NCI-H460 (cell line): ENCODE measurements around the gene TRUB1. TPM values are rescaled to one million over a fixed set of nuclear protein-coding genes. Genes with fewer than 3 reads are reported as not detected.

Source experiments
- DNase-seq: peaks from one replicate; pipeline ENCODE4 v3.0.0-alpha.2; 2016; ENCODE audit warnings: low read depth; ENCODE audit errors: extremely low read depth
- small RNA-seq, 2 experiments: library from RNA; depleted of rRNA; stranded (forward); fragments of <200 nt; gene quantifications; one replicate each; pipeline ENCODE3, GENCODE V24; 2014
- total RNA-seq: library from RNA; depleted of rRNA; stranded (reverse); fragments of >200 nt; shearing (Covaris generic); gene quantifications from 2 replicates; pipeline ENCODE4 v1.2.3, GENCODE V29; 2014; rRNA removed

The TRUB1 gene
- total RNA-seq, 1 experiment from 2014 or later: 57.8 TPM

DNA sequence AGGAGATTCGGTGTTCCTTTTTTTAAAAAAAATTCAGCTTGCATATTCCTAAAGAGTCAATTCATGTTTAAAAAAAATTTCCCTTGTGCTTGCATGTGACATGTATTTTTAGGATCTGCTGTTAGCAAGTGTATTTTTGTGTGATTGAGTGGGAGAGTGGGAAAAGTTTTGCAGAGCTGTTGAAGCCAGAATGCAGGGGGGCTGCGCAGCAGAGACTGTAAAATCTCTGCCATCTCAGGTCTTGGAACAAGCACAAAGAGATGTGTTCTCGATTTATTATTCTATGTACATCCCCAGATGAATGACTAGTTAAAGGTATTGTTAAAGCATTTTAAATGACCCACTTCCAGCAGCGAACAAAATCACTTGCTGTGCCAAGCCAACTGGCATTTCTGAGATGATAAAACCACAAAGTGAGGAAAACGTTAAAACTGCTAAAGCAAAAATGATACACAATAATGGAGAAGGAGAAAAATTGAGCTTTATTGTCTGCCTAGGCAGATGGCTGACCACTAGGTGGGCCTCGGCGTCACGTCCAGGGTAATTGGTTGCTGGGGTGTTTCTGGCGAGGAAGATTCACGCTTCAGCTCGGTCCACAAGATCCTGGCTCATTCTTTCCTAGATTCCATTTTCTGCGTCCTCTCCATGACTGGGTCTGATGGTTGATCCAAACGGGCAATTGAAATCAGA, 88.2 kb downstream of the TRUB1 start:
- DNase-seq: no peak

DNA sequence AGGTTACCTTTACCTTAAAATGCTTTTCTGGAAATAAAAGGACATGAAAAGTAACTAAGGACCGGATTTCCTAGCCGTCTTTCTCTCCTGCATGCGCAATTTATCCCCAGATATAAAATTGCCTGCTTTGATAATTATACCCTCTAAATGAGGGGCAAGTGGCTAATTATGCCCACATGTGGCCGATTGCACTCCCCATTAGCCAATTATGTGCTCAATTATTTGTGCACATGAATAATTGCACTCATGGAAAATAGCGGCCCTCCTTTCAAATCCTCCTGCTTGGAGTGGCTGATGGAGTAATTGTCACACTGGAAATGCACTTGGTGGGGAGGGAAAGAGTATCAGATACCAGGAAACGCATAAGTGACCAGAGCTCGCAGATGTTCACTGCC, 88.7 kb downstream of the TRUB1 start:
- DNase-seq: no peak

Small RNA genes lying within 50 kb of the gene (small RNA-seq; reads per million reads assigned to genes)
- 0 to 0.02 reads per million in 2 experiments for gene RNU6-1121P

Other genes with a start within 250 kb of the TRUB1 start
- gene FHIP2A, start 116.4 kb upstream of the TRUB1 start, total RNA-seq: 16.6 and 20.0 TPM in 2 replicates
- 6.8 and 7.8 TPM in 2 replicates for gene ATRNL1, start 155.2 kb downstream of the TRUB1 start, total RNA-seq